ENCODE measurements around the gene COL27A1.
"Not testable (repeated sequence)": the region's sequence is repeated elsewhere in the genome, so short reads cannot be mapped to it uniquely, and the experiment has no call there.

Gene COL27A1

DNA sequence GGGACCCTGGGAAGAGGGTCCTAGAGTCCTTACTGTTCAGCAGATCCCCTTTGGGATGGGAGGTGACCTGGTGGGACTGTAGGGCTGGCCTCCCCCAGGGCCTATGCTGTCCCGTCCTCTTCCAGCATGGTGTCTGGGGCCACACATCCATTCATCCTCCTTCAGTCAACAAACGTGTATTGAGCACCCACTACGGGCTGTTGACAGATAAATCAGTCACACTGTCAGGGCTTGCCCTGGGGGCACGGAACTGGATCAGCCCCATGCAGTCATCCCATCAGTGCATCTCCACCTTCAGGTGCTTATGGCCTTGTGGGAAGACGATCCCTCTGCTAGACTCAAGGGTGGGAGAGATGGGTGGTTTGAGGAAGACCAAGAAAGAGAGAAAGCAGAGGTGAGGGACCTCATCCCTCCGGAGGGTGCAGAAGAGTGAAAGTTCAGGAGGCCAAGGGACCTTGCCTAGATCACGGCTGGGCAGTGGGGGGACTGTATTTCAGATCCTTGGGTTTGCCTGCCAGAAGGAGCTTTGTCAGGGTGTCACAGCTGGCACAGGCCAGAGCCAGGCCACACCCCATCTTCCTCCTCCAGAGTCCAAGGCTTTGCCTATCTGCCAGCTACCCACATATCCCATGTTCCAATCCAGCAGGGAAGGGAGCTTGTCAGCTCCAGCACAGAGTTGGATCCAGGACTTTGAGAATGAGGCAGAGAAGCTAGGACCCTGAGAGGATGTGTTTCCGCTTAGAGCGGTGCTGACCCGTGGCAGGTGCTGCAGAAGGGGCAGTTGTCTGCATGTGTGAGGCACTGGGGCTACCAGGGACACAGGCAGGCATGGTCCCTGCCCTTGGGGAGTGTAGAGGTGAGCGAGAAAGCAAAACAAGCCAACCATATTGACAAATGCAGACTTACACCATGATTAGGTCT, 30.5 kb downstream of the COL27A1 start:
- no peak for DNase-seq

DNA sequence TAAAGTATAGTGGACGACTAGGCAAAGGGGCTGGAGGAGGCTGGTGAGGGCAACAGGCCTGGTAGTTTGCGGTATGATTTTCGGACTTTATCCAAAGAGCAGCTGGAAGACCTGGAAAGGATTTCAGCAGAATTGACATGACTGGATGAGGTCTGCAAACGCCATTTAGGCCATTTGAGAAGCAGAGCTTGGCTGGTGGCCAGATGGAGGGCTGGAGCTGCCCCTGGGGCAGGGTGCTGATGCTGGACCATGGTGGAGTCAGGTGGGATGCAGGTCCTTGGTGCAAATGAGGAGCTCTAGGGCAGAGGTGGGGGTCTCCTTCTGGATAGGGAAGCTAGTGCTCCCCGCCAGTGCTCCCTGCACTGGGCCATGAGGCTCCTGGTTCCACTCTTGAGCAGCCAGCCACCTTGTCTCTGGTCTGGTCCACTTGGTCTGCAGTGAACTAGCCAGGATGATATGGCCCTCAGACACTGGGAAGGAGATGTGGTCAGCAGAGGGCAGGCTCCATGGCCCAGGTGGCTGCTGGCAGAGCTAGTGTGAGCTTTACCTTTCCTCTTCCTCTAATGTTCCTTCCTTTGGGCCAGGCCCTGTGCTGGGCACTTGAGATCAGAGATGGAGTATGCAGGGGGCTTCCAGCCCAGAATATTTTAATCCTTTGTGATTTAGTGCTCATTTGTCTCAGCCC, 31.4 kb downstream of the COL27A1 start:
- DNase-seq, result no peak

DNA sequence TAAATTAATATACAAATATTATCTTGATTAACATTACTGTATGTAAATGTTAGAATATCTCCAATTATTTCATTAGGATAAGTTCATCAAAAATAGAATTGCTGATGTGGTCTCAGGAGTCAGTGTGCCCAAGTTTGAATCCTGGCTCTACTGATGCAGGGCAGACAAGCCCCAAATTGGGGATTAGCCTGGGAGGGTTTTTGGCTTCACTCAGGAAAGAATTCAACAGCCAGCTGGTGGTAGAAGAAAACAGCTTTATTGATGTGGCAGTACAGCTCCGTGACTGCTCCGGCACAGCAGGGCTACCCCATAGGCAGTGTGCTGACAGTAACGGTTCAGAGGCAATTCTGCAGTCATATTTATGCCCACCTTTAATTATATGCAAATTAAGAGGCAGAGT, 32.5 kb downstream of the COL27A1 start:
- DNase-seq, result no peak

DNA sequence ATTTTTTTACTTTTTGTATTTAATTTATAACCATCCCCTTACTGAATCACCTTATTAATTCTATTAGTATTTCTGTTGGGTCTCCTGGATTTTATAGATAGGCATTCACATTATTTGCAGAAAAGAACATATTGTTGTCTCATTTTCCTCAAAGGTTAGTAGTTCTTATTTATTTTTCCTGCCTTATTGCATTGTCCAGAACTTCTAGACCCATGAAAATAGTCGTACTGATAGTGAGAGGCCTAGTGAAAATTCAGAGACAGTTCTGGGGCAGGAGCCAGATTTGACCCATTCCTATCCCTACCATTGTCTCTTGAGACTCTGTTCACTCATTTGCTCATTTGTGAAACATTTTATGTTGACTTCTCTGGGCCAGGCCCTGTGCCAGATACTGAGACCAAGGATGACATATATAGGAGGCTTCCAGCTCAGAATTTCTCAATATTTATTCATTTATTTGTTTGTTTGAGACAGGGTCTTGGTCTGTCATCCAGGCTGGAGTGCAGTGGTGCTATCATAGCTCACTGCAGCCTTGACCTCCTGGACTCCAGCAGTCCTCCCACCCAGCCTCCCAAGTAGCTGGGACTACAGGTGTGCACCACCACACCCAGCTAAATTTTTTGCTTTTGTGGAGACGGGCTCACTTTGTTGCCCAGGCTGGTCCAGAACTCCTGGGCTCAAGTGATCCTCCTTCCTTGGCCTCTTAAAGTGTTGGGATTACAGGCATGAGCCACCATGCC, 34.7 kb downstream of the COL27A1 start:
- DNase-seq, result no peak

DNA sequence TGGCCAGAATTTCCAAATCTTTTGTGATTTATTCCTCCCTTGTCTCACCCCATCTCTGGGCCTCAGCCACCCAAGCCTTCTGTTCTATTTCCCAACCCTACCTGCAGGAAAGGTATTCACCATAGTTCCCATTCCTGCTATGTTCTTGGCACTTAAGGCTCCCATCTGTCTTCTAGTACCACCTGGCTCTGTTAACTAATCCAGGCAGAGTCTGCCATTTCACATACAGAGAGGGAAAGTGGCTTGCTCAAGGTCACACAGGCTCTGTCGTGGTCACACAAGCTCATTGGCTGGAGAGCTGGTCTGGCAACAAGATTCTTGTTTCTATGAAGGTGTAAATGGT, 35.2 kb downstream of the COL27A1 start:
- no peak for DNase-seq

DNA sequence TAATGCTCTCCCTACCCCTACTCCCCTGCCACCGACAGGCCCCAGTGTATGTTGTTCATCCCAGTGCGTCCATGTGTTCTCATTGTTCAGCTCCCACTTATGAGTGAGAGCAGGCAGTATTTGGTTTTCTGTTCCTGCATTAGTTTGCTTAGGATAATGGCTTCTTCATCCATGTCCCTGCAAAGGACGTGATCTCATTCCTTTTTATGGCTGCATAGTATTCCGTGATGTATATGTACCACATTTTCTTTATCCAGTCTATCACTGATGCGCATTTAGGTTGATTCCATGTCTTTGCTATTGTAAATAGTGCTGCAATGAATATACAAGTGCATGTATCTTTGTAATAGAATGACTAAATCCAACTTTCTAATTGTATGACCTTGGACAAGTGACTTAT, 36.1 kb downstream of the COL27A1 start:
- not testable (repeated sequence) for DNase-seq

DNA sequence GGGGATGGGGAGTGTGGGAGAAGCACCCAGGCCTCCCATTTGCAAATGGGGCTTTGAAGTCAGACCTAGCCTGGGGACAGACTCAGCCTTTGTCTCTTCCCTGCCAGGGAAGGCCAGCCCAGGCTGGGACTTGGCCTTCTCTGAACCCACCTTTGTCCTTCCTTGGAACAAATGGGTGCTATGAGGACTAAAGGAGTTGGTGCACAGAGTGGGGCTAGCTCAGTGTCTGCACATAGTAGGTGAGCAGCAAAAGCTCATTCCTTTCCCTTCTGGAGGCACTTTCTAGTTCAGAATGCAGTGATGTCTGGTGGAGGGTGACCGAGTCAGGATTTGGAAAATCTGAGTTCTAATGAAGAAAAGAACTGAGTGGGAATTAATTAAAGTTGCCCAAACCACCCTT, 37.2 kb downstream of the COL27A1 start:
- DNase-seq, result no peak

DNA sequence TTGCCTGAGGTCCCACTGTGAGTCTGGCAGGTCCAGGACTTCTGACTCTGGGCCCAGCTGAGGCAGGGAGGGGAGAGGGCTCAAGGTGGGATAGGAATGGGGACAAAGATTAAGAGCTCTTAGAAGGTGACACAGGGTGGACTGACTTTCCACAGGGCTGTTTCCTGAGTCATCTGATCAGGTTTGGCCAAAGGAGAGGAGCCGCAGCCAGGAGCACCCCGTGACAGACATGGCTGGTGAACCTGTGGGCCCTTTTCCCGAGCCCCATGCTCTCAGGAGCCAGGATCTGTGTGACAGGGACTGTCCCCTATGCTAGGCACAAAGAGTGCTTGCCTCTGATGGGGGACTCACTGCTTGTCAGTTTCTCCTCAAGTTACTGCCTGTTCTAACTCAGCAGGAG, 37.8 kb downstream of the COL27A1 start:
- no peak for DNase-seq

DNA sequence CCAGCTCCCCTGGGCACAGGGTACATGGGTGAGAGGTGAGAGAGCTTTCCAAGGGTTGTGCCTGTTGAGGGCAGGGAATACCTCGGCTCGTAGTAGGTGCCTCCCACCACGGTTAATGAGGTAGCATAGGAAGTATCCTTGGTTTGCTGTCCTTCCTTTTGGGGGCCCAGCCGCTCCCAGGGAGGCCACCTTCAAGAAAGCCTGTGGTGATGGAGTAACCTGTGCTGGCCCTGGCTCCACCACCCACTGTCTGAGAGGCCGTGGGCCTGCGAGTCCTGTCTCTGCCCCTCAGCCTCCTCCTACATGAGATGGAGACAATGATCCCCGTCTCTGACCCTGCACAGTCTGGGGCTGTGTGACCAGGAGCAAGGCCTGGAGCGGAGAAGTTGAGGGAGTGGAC, 40.8 kb downstream of the COL27A1 start:
- no peak for DNase-seq

DNA sequence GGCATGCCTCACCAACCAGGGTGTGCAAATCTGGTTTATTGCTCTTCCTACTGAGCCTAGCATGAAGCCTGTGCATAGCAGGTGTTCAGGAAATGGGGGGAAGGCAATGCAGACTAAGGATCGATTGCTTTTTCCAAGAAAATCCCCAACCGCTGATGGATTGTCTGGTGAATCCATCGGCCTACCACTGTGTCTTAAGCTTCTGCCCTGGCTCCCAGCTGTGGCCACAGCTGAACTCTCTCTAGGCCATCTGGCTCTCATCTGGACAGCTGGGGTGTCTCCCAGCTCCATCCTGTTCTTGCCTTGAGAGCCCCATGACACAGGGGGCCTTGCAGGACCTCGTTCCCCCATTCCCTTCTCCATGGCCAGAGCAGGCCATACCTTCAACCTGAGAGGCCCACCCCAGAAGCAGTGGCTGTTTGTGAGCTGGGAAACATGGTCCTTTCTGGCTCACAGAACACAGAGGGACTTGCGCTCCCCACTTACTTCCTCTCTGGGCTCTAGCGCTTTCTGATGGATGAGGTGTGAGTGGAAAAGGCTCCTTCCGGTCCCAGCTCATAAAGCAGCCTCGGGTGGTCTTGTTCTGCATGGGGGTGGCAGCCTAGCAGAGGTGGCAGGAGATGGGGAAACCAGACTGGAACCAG, 41.8 kb downstream of the COL27A1 start:
- no peak for DNase-seq

DNA sequence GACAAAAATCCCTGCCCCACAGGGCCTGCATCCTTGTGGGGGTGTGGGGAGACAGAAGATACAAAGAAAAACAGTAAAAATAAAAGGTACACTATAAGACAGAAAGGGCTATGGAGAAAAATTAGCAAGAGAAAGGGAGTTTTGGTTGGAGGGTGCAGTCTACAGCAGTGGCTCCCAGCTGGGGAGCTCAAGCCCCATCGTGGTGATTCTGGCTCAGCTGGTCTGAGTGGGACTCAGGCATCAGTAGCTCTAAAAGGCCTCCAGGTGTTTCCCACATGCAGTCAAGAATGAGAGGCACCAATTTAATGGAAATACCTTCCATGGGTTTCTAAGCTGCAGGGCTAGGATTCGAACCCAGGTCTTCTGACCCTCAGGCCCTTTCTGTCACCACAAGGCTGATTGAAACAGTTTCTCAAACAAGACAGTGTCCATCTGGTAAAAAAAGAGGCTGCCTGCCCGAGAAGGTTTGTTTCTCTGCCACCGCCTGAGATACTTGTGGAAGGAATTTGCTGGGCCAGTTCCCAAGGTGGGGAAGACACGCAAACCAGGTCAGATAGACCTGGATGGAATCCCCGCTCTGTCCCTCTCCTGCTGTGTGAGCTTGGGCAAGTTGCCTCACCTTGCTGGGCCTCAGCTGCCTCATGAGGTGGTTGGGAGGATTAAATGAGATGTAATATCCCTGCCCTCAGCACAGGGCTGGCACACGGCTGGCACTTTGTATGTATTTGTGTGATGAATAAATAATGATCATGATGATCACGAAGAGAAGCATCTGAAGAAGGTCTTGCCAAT, 43.1 kb downstream of the COL27A1 start:
- no peak for DNase-seq

DNA sequence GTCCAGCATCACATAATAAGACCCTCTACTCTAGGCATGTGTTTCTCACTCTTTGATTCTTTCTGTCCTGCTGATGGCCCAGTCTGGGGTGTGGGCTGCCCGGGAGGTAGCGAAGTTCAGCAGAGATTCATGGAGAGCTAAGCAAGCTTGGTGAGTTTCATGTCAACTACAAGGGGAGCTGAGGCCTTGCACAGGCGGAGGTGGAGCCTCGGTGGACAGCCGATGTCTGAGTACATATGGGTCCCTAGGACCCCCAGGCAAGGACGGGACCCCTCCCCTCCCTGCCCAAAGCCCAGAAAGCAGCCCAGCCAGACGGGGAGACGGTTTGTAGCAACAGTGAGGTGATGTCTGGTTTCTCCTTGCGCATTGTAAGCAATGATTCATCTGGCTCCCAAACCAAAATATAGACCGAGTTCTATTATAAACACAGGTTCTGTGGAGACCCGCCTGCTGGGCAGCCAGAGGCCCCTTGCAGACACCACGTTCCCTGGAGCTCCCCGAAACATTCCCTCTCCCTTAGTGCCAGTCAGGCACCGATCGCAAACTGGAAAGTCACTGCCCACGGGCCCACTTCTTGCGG, 45.5 kb downstream of the COL27A1 start:
- DNase-seq, result no peak

DNA sequence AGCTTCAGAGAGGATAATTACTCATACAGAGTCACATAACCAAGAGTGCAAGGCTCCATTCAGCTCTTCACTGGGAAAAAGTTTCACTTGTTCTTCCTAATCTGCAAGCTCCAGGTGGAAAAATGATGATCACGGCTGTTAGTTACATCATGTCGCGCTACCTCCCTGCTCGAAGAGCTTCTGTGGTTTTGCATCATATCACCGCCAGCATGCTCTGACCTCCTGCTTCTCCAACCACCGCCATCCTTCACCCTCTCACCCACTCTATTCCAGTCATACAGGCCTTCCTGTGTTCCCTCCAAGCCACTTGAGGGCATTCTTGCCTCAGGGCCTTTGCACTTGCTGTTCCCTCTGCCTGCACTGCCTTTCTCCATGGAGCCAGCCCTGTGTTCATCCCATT, 47.1 kb downstream of the COL27A1 start:
- DNase-seq, result no peak

DNA sequence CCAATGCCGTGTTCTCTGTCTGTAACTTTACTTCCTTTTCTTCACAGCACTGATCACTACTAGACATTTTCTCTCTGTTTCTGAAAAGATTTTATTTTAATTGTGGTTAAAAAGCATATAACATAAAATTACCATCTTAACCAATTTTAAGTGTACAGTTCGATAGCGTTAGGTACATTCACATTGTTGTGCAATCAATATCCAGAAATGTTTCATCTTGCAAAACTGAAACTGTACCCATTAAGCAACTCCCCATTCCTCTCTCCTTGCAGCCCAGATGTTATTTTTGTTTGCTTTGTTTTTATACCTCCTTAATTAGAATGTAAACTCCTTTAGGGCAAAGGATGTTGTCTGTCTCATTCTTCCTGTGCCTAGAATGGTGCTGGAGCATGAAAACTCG, 47.5 kb downstream of the COL27A1 start:
- DNase-seq, result peak; percentile 3

DNA sequence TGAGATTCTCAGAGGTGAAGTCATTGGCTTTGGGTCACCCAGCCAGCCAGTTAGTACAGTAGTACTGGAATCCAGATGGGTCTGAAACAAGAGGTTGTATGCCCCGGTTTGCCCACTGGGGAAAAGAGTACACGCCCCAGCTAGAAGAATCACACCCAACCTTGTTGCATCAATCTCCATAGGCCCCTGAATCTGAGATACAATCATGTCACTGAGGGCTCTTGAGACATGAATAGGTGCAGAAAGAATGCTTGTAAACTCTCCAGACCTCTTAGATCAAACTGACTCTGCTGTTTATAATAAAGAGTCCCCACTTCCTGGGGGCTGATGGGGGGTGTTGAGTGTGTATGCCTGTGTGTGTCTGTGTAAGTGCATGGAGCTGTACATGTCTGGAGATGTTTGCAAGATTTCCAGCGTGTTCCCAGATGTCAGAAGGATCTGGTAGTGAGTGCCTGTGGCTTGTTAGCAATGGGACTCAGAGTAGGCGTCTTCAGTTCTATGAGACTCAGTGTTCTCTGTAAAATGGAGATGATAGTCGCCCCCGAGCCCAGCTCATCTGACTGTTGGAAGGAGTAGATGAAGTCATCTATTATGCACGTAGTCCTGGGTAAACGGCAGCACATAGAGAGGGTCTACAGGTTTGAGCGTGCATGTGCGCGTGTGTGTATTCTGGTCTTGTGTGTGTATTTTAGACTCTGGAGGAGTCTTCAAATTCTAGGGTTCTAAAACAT, 48.2 kb downstream of the COL27A1 start:
- no peak for DNase-seq

DNA sequence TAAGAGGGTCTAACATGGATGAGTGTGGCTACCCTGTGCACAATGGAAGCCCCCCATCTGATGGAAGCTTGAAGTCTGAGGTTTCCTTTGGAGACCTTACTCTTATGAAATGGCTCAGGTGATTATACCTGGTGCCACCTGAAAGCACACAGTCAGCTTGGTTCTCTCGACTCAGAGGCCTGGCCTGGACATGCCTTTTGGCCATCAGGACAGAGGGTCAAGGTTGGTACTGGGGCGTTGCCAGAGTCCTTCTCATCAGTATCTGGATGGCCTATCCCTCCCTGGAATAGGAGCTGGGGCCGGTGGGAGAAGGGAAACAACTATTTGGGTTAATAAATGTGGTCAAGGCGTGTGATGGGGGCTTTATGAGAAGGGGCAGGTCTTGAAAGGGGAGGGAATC, 48.9 kb downstream of the COL27A1 start:
- DNase-seq, result no peak

DNA sequence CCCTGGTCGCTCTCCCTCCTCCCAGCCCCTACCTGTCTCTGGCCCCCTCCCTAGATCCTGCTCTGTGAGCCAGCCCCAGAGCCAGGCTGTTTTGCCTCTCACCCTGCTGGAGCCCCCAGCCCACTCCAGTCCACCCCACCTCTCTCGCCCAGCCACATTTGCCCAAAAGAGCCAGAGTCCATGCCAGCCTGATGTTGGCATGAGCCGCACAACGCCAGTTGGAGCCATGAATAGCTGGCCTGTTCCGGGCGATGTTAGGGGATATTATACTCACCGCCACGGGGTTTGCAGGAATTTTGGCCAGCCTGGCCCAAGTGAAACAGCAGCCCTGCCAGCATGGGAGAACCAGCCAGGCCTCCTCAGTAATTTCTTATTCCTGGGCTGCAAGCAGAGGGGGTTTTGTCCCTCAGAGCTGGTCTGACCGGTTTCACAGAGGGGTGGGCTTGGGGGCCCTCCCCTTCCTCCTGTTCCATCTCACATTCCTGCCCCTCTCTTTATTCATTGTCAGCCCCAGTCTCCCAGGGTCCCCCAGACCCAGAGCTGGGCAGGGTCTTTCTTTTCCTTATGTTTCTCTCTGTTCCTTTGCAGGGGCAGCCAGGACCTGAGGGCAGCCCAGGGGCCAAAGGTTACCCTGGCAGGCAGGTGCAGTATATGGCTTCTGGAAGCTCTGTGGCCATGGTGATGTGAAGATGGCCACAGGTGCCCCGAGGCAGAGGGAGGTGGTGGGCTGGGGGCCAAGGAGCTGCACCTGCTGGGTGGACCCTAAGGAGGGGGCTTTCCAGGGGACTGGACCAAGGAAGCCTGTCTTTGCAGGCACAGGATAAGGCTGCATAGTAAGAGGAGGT, 50.1 kb downstream of the COL27A1 start:
- no peak for DNase-seq

DNA sequence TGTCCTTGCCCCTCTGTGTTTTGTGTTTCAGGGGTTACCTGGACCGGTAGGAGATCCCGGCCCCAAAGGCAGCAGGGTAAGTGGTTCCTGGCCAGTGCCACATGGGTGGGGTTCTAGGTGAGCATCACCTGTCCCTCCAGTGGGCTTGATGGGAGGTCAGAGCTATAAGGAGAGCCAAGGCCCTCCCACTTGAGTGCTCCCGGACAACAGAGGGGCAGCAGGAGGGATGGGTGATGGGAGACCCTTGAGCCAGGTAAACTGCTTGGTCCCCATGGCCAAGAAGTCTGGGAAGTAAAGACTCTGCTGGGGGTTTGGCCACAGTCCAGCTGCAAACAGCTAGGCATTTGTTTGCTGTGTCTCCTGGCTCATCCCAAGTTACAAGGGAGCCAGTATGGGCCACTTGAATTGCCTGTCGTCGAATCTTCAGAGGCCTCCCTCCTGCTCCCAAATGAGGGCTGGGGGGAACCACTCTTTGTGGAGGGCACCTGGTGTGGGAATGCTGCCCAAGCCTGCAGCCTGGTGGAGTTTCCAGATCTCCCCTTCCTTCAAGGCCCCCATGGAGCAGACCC, 51.0 kb downstream of the COL27A1 start:
- no peak for DNase-seq

DNA sequence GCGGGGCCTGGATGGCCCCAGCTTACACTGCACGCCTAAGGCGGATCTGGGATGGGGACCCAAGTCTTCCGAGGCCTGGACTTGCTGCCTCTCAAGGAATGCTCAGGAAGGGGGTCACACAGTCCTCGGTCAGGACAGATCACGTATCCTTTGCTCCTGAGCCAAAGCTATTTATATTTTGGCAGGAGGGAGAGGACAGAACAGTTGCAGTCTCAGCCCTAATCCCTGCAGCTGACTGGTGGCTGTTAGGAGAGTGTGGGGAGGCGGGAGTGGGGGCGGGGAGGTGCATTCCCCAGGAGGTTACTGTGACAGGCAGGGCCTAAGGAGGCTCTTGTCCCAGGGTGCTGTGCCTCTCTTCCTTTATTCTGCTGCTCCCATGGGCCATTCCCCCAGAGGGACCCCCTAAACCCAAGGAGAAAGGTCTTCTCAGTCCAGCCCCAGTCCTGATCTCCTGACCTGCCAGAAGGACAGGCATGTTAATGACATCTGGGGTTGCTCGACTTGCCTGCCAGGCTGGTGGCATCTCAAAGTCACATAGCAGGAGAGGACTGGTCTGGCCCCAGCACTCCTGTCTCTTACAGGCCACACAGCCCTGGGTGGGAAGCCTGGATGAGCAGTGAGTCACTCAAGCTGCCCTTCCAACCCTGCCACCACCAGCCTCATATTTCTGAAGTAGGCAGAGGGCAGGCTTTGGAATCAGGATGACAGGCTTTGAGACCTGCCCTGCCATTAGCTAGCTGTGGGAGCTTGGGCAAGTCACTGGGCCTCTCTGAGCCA, 51.9 kb downstream of the COL27A1 start:
- DNase-seq, result no peak

Measured in SIG-M5 (cell line).